ENCODE results near the gene PTGES. TPM values are rescaled to one million over a fixed set of nuclear protein-coding genes. Genes with fewer than 3 reads are reported as not detected.

Gene PTGES
- total RNA-seq, 1 donor from 2014 or later: 1.0 TPM

DNA sequence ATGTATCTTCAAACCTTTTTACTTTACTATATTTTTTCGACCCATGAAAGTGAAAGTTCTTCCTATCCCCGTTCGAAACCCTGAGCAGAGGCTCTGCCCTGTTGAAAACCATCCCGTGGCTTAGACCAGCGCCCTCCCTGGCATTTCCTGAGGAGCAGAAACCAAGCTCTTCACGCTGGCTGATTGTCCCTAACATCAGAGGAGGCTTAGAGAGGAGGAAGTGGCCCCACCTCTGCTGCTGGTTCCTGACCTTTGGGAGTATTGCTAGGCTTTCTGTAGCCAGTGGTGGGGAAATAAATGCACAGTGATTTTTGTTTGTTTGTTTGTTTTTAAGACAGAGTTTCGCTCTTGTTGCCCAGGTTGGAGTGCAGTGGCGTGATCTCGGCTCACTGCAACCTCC lies 4.2 kb upstream of the PTGES start:
- no peak overlapping the region for H3K4me3 Mint-ChIP-seq (ENCODE audit: unreplicated experiment)
- H3K27me3 Mint-ChIP-seq (ENCODE audit: unreplicated experiment): peaks cover 10% of the 10 kb centered on the region
- H3K36me3 Mint-ChIP-seq (ENCODE audit: unreplicated experiment): no peaks in the 10 kb centered on the region
- no peak for DNase-seq
- H3K9me3 Mint-ChIP-seq (ENCODE audit: unreplicated experiment): peaks cover 1% of the 10 kb centered on the region
- no peak for TF ChIP-seq CTCF (IDR thresholded peaks at IDR 0.05; ENCODE audit: partially characterized antibody, unreplicated experiment)
- peaks cover 13% of the 10 kb centered on the region for H3K4me1 Mint-ChIP-seq (ENCODE audit: low read depth, unreplicated experiment)
- no peak overlapping the region for H3K27ac Mint-ChIP-seq (ENCODE audit: unreplicated experiment)

GRCh38 chr9:129756191-129756590 lies 3.3 kb upstream of the PTGES start:
- Mint-ChIP-seq H3K4me3 (ENCODE audit: unreplicated experiment) (no peak overlapping the region), H3K27ac (ENCODE audit: unreplicated experiment) (no peak overlapping the region), H3K36me3 (ENCODE audit: unreplicated experiment) (no peaks in the 10 kb centered on the region), H3K4me1 (ENCODE audit: low read depth, unreplicated experiment) (peaks cover 12% of the 10 kb centered on the region), H3K9me3 (ENCODE audit: unreplicated experiment) (peaks cover 1% of the 10 kb centered on the region), H3K27me3 (ENCODE audit: unreplicated experiment) (peaks cover 10% of the 10 kb centered on the region)
- DNase-seq: no peak
- no peak for TF ChIP-seq CTCF (IDR thresholded peaks at IDR 0.05; ENCODE audit: partially characterized antibody, unreplicated experiment)

DNA sequence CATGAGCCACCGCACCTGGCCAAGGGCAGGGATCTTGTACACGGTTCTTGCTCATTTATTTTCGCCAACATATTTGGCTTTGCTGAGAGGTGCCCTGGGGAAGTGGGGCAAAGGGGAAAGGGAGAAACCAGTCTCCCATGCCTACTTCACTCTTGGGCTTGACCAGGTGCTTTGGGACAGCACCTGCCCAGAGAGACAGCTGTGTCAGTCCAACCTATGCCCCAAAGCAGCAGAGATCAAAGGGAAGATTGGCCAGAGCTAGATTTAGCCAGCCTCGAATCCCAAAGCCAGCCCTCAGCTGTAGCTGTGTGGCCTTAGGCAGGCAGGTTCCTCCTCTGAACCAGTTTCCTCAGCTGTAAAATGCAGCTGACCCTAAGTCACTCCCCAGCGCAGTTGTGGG lies 2.3 kb upstream of the PTGES start:
- Mint-ChIP-seq H3K4me3 (ENCODE audit: unreplicated experiment) (no peak overlapping the region), H3K27ac (ENCODE audit: unreplicated experiment) (no peak overlapping the region), H3K4me1 (ENCODE audit: low read depth, unreplicated experiment) (peaks cover 12% of the 10 kb centered on the region), H3K9me3 (ENCODE audit: unreplicated experiment) (peaks cover 1% of the 10 kb centered on the region), H3K27me3 (ENCODE audit: unreplicated experiment) (peaks cover 10% of the 10 kb centered on the region), H3K36me3 (ENCODE audit: unreplicated experiment) (no peaks in the 10 kb centered on the region)
- DNase-seq: no peak
- TF ChIP-seq CTCF (IDR thresholded peaks at IDR 0.05; ENCODE audit: partially characterized antibody, unreplicated experiment): no peak

DNA sequence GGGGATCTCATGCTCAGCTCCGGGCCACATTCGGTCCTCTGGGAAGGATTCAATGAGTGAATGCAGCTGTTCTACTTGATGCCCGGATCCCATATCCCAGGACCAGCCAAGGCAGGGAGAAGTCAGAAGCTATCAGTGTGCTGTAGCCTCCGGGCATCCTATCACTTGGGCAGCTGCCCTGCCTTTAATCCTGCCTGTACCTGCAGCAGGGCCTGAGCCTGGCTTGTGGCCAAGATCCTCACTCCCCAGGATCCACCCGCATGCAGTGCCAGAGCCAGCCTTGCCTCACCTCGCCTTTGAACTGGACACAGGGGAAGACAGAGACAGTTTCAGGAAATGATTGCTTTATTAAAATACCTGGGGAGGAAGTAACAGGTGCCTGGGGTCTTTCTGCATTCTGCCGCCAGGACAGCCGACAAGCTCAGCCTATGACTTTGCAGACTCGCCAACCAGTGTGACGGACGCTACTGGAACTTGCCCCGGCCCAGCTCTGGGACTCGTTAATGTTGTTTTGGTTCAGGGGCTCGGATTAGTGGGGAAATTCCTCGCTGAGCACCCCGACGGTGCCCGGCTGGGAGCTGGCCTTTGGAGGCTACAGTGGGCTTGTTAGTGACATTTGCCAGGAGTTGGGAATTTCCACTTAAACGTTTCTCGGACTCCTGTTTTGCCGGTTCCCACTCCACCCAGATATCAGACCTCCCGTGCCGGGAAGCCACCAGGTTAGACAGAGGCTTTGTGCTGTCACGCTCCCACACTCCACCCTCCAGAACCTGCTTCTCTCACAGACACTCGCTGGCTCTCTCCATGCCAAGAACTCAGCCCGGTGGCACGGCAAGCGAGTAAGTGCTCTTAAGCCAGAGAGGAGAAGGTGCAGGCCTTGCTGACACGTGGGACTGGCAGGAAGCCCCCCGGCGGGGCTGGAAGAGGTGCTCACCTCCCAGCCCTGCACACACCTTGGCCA lies 721 bp downstream of the PTGES start:
- Mint-ChIP-seq H3K4me3 (ENCODE audit: unreplicated experiment) (no peak overlapping the region), H3K4me1 (ENCODE audit: low read depth, unreplicated experiment) (peaks cover 12% of the 10 kb centered on the region), H3K9me3 (ENCODE audit: unreplicated experiment) (no peaks in the 10 kb centered on the region), H3K27ac (ENCODE audit: unreplicated experiment) (no peak overlapping the region), H3K27me3 (ENCODE audit: unreplicated experiment) (peaks cover 10% of the 10 kb centered on the region), H3K36me3 (ENCODE audit: unreplicated experiment) (no peaks in the 10 kb centered on the region)
- TF ChIP-seq CTCF (IDR thresholded peaks at IDR 0.05; ENCODE audit: partially characterized antibody, unreplicated experiment): no peak
- no peak for DNase-seq

DNA sequence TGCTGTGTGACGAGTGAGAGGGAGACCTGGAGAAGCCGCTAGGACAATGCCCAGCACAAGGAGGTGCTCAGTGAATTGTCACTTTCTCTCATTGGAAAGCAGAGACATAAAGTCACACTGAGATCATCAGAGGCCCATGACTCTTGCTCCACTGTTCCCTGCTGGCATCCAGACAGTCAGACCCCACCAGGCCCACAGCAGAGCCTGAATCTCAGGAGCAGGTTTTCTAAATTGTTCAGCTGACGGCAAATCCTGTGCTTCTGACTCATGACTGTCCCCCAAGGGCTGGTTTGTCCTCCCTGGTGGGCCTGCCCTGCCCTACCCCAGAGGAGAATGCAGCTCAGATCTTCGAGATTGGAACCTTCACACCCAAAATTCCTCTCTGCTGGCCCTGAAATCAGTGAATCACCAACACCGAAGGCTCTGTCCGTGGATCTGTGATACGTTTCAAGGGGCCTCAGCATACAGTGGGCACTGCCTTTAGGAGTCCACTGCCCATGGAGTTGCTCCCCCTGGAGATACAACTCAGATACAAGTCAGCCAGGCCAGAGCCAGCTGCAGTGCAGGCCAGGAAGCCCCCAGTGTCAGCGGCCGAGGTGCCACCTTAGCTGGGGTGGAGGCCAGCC lies 2.7 kb downstream of the PTGES start:
- TF ChIP-seq CTCF (IDR thresholded peaks at IDR 0.05; ENCODE audit: partially characterized antibody, unreplicated experiment): no peak
- peaks cover 12% of the 10 kb centered on the region for H3K4me1 Mint-ChIP-seq (ENCODE audit: low read depth, unreplicated experiment)
- H3K9me3 Mint-ChIP-seq (ENCODE audit: unreplicated experiment): no peaks in the 10 kb centered on the region
- H3K27me3 Mint-ChIP-seq (ENCODE audit: unreplicated experiment): peaks cover 10% of the 10 kb centered on the region
- H3K4me3 Mint-ChIP-seq (ENCODE audit: unreplicated experiment): no peak overlapping the region
- no peak overlapping the region for H3K27ac Mint-ChIP-seq (ENCODE audit: unreplicated experiment)
- no peaks in the 10 kb centered on the region for H3K36me3 Mint-ChIP-seq (ENCODE audit: unreplicated experiment)
- no peak for DNase-seq

All from glutamatergic neuron (in vitro differentiated cells).